Mucosa of gallbladder (tissue), 1 donor: ENCODE measurements around the gene EYS. TPM values are rescaled to one million over a fixed set of nuclear protein-coding genes. Genes with fewer than 3 reads are reported as not detected.

Experiments used
- DNase-seq: peaks from one replicate; pipeline ENCODE4 v3.0.0-alpha.2; 2020; ENCODE audit warnings: low spot score
- total RNA-seq: library from RNA; stranded (reverse); gene quantifications from one replicate; pipeline ENCODE4 v1.2.1, GENCODE V29; 2021
- donor health status: DM: no; HTN: no; CAD: no.

Gene EYS
- total RNA-seq, 1 donor from 2014 or later = not detected

DNA sequence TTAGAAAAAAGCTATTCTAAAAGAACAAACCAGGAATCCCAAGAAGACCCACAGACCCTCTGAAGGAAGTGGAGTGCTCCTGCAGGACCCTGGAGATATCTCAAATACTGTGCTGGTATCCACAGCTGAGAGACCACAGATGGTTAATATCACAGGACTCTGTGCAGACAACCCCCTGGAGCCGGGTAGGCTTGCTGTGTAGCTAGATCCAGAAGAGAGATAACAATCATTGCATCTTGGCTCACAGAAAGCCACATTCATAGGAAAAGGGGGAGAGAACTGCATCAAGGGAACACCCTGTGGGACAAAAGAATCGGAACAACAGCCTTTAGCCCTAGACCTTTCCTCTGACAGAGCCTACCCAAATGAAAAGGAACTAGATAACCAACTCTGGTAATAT lies 1381.9 kb downstream of the EYS start:
- DNase-seq = no peak

DNA sequence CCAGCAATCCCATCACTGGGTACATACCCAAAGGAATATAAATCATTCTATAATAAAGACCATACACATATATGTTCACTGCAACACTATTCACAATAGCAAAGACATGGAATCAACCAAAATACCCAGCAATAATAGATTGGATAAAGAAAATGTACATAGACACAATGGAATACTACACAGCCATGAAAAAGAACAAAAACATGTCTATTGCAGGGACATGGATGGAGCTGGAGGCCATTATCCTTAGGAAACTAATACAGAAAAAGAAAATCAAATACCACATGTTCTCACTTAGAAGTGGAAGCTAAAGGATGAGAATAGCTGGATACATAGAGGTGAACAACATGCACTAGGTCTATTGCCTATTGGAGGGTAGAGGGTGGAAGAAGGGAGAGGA lies 1396.8 kb downstream of the EYS start:
- no peak for DNase-seq

DNA sequence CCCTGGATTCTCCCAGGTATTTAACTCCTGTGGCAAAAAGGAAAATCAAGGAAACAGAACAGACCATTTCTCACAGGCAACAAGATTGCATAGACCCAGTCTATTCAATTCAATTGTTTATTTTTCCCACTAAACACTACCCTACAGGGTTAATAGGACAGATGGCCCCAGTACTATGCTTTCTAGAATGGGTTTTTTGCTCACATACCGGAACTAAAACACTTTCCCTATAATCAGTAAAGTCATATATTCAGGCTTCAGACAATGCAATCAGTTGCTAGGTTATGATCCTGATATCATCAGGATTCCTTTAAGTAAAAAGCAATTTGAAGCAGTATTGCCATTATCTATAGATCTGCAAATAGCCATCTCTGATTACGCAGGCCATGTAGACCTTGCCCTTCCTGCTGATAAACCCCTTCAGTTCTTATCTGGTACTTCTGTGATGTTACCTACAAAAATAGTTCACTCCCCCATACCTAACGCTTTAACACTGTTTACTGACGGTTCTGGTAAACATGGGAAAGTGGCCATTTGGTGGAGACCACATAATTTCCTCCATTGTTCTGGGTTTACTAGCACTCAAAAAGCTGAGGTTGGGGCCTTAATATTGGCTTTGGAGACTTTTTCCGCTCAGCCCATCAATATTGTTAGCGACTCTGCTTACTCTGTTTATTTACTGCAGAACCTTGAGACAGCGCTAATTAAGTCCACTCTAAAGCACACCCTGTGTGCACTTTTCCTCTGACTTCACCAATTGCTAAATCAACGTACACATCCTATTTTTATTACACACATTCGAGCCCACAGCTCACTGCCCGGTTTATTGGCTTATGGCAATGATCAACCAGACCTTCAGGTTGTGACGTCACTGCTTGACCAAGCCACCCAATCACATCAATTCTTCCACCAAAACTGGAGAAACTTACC lies 1405.5 kb downstream of the EYS start:
- no peak for DNase-seq

DNA sequence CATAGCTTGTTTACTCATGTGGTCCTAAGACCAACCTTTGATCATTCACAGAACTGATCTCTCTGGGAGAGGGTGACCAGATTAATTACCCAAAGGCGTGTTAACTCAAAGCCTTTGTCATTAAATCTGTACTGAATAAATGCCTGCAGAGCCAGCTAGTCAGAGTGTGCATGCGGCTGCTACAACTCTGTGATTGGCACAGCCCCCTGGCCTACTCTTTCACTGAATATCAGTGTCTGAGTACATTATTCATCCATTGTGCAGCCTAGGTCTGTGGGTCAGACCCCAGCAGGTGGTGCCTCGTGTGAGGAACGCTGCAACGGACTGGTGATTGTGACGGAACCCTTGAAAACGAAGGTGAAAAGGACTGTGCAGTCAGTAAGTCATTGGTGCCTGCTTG lies 1407.8 kb downstream of the EYS start:
- no peak for DNase-seq

GRCh38 chr6:64294034-64294433 lies 1413.0 kb downstream of the EYS start:
- no peak for DNase-seq

- no peak for DNase-seq
Measured at GRCh38 chr6:64293298-64293697, 1413.7 kb downstream of the EYS start.

- DNase-seq = no peak
Measured at GRCh38 chr6:64290867-64291266, 1416.2 kb downstream of the EYS start.

- no peak for DNase-seq
Measured at GRCh38 chr6:64289931-64290330, 1417.1 kb downstream of the EYS start.

DNA sequence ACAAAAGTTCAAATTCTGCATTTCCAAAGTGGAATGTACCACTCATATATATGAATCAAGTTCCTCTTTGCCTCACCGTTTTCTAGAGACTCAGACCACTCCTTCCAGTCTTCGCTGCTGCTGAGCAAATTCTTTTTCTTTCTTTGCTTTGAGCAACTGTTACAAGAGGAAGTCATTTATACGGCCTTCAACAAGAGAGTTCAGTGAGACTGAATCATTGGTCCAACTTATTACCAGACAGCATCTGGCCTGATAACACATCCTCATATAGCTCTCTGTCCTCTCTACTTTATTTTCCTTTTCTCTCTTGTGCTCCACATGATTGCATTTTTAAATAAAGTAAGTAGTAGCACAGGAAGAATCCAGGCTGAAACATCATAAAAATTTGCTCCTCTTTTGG lies 1418.7 kb downstream of the EYS start:
- DNase-seq = no peak

DNA sequence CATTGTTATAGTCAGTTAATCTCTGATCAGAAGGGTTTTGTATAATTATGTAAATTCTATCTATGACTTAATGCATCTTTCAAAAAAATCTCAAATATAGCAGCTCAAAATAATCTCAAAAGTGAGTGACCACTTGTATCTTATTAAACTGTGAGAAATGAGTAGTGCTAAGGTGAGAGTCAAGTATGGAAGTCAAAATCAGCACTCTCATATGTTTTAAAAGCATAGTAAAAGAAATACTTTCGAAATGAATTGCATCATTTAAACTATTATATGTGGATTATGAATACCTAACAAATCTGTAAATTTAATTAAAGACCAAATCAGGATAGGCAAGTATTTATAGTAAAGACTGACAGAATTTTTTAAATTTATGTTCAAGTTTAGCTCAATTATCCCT lies 1425.9 kb downstream of the EYS start:
- DNase-seq = no peak

DNA sequence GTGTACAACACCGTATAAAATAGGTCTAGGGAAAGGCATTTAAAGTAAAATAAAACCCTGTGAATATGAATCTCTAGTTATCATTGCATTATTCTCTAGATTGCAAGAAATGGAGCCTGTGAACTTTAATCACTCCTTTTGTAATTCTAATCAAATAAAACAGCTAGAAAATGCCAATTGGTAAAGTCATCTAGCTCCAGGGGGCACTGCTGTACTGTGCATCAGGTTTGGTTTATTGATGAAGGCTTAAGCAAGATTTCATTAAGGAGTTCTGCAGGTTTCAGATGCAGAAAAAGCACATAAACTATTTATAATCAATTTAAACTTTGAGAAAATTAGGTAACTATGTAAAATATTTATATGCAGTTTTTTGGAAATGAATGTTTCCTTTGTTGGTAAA lies 1426.5 kb downstream of the EYS start:
- no peak for DNase-seq

- DNase-seq = no peak
Measured at GRCh38 chr6:64270083-64270482, 1436.9 kb downstream of the EYS start.

GRCh38 chr6:64266351-64266821 lies 1440.6 kb downstream of the EYS start:
- no peak for DNase-seq

DNA sequence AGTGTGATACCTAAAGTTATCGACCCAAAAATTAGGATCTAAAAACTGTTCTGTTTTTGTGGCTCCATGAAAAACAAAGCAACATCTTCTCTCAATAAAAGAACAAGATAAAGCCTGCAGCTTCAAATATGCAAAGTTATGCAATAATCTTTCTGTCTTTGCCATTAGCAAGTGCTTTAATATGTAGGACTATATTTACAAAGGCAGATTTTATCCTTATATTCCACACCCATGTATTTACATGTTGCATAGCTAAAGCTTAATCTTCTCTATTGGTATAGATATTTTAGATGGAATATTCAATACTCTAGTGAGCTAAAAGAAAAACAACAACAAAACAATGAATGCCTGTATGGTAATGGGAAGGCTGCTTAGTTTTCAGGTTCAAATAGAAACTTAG lies 1443.2 kb downstream of the EYS start:
- no peak for DNase-seq

GRCh38 chr6:64259372-64259771 lies 1447.7 kb downstream of the EYS start:
- DNase-seq = no peak

DNA sequence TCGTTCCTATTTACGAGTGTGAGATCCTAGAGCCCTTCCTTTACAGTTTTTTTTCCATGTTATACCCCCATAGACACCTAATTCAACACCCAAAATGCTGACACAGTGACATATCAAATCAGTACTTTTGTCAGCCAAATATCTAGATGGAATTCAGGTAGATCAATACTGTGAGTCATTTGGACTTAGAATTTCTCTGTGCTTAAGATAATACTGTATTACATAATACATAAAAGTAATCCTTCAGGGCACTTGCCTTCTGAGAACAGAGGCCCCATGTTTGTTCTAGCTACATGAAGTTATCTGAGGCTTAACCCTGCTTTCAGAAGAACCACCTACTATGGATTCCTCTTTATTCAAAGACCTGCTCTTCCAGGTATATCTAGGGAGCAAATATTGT lies 1448.3 kb downstream of the EYS start:
- DNase-seq = peak; percentile 10

DNA sequence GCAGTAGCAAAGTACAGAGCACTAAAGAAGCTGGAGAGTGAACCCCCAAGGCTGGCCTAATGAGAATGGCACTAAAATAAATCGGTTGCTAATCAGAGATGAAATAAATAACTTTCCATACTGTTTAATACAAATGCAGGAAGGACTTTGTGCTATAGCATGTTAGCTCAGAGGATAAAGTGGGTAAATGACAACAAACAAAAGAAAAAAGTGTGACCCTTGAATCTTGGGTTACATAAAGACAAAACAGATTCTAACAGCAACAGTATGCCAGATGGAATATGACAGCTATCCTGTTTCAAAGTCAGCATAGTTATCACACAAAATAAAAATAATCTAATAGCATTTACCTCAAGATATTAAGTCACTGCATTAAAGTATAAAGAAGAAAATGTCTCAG lies 1448.7 kb downstream of the EYS start:
- no peak for DNase-seq

DNA sequence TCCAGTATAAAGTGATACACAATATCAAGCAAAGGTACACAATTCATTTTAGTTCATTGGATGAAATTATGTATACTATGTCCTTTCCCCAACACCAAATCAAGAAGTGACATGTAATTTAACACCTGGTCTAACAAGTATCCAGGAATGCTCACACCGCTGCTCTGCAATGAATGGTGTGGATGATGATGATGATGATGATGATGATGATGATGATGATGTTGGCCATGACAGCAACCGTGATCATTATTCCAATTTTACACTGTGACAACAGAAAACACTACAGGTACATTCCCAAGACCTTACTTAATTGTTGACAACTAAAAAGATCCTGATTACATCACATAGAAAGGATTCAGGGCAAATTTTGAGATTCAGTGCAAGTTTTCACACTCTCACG lies 1449.4 kb downstream of the EYS start:
- no peak for DNase-seq

DNA sequence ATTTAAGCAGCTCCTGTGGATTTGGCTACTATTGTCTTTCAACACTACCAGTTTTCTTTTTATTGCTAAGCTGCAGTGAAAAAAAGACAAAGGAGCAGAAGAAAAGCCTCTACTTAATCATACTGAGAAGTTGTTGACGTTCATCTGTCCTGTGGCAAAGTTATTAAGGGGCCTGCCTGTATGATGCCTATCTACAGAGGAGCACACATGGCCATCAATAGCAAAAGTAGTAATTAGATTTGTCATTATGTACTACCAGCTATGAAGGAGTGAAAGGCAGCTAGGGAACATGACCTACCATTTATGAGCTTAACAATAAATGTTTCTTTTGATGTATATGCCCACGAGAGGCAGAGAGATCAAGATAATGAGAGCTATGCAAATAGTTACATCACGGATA lies 1450.5 kb downstream of the EYS start:
- no peak for DNase-seq

- no peak for DNase-seq
Measured at GRCh38 chr6:64255000-64255399, 1452.0 kb downstream of the EYS start.

GRCh38 chr6:64254558-64254957 lies 1452.5 kb downstream of the EYS start:
- no peak for DNase-seq

DNA sequence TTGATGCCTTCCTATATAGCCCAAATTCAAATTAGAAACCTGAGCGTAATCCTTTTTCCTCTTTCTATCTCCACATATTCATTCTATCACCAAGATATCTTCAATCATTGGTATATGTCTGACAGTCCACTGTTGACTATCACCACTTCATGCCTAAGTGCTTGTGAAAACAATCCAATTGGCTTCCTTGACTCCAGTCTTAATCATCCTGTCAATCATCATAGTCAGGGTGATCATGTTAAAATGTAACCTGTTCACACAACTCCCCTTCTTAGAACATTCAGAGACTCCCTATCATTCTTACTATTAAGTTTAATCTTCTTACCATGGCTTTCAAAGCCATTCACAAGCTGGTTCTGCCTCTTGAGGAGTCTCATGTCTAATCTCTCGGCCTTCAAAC lies 1454.8 kb downstream of the EYS start:
- DNase-seq = no peak

DNA sequence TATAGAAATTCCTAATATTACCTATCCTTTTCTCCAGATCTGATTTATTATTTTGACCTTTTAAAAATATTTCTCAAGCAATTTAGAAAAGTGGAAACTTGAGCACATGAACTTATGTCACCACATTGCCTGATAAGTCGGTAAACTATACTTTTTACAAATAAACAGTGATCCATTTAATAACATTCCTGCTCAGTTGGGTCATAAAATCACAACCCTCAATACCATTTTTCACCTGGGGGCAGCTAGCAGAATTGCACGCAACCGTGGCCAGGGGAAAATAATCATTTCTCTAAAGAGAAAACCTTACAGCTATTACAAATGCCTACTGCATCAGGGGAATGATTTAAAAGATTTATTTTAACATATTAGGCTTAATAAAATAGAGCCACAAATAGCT lies 1456.9 kb downstream of the EYS start:
- DNase-seq = no peak

GRCh38 chr6:64249115-64249514 lies 1457.9 kb downstream of the EYS start:
- DNase-seq = no peak
